ENCODE measurements around the gene ADGRG6. TPM values are rescaled to one million over a fixed set of nuclear protein-coding genes. Genes with fewer than 3 reads are reported as not detected.

Gene ADGRG6
- total and polyA plus RNA-seq, 4 donors, result 18.7 to 110 (median 45.7) TPM

DNA sequence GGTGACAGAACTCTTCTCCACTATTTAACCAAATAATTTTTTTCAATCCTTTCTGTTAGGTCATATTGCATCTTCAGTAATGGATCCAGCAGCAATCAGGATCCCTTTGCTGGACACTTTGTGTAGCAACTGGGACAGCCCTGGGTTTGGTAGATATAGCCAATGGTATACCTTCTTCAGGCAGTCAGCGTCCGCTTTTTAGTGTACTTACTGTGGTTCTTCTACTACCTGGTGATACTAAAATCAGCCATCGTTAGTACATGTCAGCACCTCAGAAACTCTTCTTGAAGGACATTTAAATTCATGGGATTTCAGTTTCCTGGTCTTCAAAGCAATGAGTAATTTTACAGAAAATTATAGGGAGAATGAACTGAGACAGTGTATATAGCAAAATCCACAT is 93.5 kb downstream of the ADGRG6 start:
- no peak overlapping the region for H3K9ac ChIP-seq (ENCODE audit: low read depth in 1 of 2, low read length in 2 of 2)
- DNase-seq (ENCODE audit: low spot score), result no peak
- H3K4me3 ChIP-seq (ENCODE audit: low read depth in 1 of 3, low read length in 3 of 3), result no peak overlapping the region
- H3K27me3 ChIP-seq (ENCODE audit: control insufficient read depth in 4 of 4, insufficient read depth in 4 of 4, low read length in 3 of 4), result no peaks in the 10 kb centered on the region
- H3K4me1 ChIP-seq (ENCODE audit: control insufficient read depth in 4 of 4, insufficient read depth in 4 of 4, low read length in 3 of 4), result no peaks in the 10 kb centered on the region
- 94% methylated on average over 3 of the region's 3 CpGs for WGBS
- H3K27ac ChIP-seq (ENCODE audit: low read depth in 1 of 2, low read length in 2 of 2), result no peak overlapping the region
- TF ChIP-seq YY1 (IDR thresholded peaks at IDR 0.05) (no peak), ATF3 (IDR thresholded peaks at IDR 0.05) (no peak), FOXA2 (IDR thresholded peaks at IDR 0.05) (no peak), RAD21 (IDR thresholded peaks at IDR 0.05) (no peak), MAX (IDR thresholded peaks at IDR 0.05) (no peak), FOXA1 (IDR thresholded peaks at IDR 0.05) (no peak), ZBTB33 (IDR thresholded peaks at IDR 0.05) (no peak), TAF1 (conservative IDR thresholded peaks at IDR 0.05) (no peak), JUND (IDR thresholded peaks at IDR 0.05) (no peak), RXRA (IDR thresholded peaks at IDR 0.05) (no peak), GABPA (IDR thresholded peaks at IDR 0.05 in 1 of 2, conservative IDR thresholded peaks at IDR 0.05 in 1 of 2) (no peak), SP1 (IDR thresholded peaks at IDR 0.05) (no peak), NR2F2 (IDR thresholded peaks at IDR 0.05) (no peak)
- TF ChIP-seq, protein P1, sequence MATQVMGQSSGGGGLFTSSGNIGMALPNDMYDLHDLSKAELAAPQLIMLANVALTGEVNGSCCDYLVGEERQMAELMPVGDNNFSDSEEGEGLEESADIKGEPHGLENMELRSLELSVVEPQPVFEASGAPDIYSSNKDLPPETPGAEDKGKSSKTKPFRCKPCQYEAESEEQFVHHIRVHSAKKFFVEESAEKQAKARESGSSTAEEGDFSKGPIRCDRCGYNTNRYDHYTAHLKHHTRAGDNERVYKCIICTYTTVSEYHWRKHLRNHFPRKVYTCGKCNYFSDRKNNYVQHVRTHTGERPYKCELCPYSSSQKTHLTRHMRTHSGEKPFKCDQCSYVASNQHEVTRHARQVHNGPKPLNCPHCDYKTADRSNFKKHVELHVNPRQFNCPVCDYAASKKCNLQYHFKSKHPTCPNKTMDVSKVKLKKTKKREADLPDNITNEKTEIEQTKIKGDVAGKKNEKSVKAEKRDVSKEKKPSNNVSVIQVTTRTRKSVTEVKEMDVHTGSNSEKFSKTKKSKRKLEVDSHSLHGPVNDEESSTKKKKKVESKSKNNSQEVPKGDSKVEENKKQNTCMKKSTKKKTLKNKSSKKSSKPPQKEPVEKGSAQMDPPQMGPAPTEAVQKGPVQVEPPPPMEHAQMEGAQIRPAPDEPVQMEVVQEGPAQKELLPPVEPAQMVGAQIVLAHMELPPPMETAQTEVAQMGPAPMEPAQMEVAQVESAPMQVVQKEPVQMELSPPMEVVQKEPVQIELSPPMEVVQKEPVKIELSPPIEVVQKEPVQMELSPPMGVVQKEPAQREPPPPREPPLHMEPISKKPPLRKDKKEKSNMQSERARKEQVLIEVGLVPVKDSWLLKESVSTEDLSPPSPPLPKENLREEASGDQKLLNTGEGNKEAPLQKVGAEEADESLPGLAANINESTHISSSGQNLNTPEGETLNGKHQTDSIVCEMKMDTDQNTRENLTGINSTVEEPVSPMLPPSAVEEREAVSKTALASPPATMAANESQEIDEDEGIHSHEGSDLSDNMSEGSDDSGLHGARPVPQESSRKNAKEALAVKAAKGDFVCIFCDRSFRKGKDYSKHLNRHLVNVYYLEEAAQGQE (IDR thresholded peaks at IDR 0.05), result no peak
- H3K9me3 ChIP-seq (ENCODE audit: control insufficient read depth in 4 of 4, low read length in 3 of 4), result no peaks in the 10 kb centered on the region
- peaks cover 0 to 49% (median 32%) of the 10 kb centered on the region in 4 donors for H3K36me3 ChIP-seq (ENCODE audit: control insufficient read depth in 4 of 4, insufficient read depth in 3 of 4, low read depth in 1 of 4, low read length in 3 of 4)

GRCh38 chr6:142395768-142396231 is 94.0 kb downstream of the ADGRG6 start:
- no peak overlapping the region for H3K4me3 ChIP-seq (ENCODE audit: low read depth in 1 of 3, low read length in 3 of 3)
- no peaks in the 10 kb centered on the region for H3K27me3 ChIP-seq (ENCODE audit: control insufficient read depth in 4 of 4, insufficient read depth in 4 of 4, low read length in 3 of 4)
- TF ChIP-seq HNF4A (conservative IDR thresholded peaks at IDR 0.05) (no peak), JUND (IDR thresholded peaks at IDR 0.05) (no peak), GABPA (IDR thresholded peaks at IDR 0.05 in 1 of 2, conservative IDR thresholded peaks at IDR 0.05 in 1 of 2) (no peak), NR2F2 (IDR thresholded peaks at IDR 0.05) (no peak), ATF3 (IDR thresholded peaks at IDR 0.05) (no peak)
- TF ChIP-seq, protein P2, sequence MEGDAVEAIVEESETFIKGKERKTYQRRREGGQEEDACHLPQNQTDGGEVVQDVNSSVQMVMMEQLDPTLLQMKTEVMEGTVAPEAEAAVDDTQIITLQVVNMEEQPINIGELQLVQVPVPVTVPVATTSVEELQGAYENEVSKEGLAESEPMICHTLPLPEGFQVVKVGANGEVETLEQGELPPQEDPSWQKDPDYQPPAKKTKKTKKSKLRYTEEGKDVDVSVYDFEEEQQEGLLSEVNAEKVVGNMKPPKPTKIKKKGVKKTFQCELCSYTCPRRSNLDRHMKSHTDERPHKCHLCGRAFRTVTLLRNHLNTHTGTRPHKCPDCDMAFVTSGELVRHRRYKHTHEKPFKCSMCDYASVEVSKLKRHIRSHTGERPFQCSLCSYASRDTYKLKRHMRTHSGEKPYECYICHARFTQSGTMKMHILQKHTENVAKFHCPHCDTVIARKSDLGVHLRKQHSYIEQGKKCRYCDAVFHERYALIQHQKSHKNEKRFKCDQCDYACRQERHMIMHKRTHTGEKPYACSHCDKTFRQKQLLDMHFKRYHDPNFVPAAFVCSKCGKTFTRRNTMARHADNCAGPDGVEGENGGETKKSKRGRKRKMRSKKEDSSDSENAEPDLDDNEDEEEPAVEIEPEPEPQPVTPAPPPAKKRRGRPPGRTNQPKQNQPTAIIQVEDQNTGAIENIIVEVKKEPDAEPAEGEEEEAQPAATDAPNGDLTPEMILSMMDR (IDR thresholded peaks at IDR 0.05; ENCODE audit: low read depth, low read length, missing input control), result no peak
- H3K36me3 ChIP-seq (ENCODE audit: control insufficient read depth in 4 of 4, insufficient read depth in 3 of 4, low read depth in 1 of 4, low read length in 3 of 4), result peaks cover 0 to 53% (median 36%) of the 10 kb centered on the region in 4 donors
- no peaks in the 10 kb centered on the region for H3K4me1 ChIP-seq (ENCODE audit: control insufficient read depth in 4 of 4, insufficient read depth in 4 of 4, low read length in 3 of 4)
- no peak for DNase-seq (ENCODE audit: low spot score)
- H3K9me3 ChIP-seq (ENCODE audit: control insufficient read depth in 4 of 4, low read length in 3 of 4), result no peaks in the 10 kb centered on the region
- no peak overlapping the region for H3K27ac ChIP-seq (ENCODE audit: low read depth in 1 of 2, low read length in 2 of 2)
- H3K9ac ChIP-seq (ENCODE audit: low read depth in 1 of 2, low read length in 2 of 2), result no peak overlapping the region
- 85% methylated on average over 1 of the region's 1 CpG for WGBS

All from liver (tissue), 9 donors.